Measurements from ENCODE around the gene AKAP6.

AKAP6 gene

GRCh38 chr14:32587461-32587860 is 258.4 kb downstream of the AKAP6 start:
- DNase-seq (ENCODE audit: low read depth): no peak

GRCh38 chr14:32588448-32589320 is 259.6 kb downstream of the AKAP6 start:
- no peak for DNase-seq (ENCODE audit: low read depth)

- DNase-seq (ENCODE audit: low read depth): no peak
These were observed 261.1 kb downstream of the AKAP6 start for GRCh38 chr14:32590157-32590556.

- DNase-seq (ENCODE audit: low read depth): no peak
These were observed 264.3 kb downstream of the AKAP6 start for GRCh38 chr14:32593290-32593942.

- DNase-seq (ENCODE audit: low read depth): no peak
These were observed 265.7 kb downstream of the AKAP6 start for GRCh38 chr14:32594766-32595165.

GRCh38 chr14:32595497-32595896 is 266.4 kb downstream of the AKAP6 start:
- DNase-seq (ENCODE audit: low read depth): no peak

GRCh38 chr14:32596390-32596789 is 267.3 kb downstream of the AKAP6 start:
- no peak for DNase-seq (ENCODE audit: low read depth)

GRCh38 chr14:32597771-32598170 is 268.7 kb downstream of the AKAP6 start:
- no peak for DNase-seq (ENCODE audit: low read depth)

GRCh38 chr14:32601069-32601468 is 272.0 kb downstream of the AKAP6 start:
- DNase-seq (ENCODE audit: low read depth): no peak

GRCh38 chr14:32601906-32602305 is 272.8 kb downstream of the AKAP6 start:
- DNase-seq (ENCODE audit: low read depth): no peak

GRCh38 chr14:32602699-32603098 is 273.6 kb downstream of the AKAP6 start:
- no peak for DNase-seq (ENCODE audit: low read depth)

- no peak for DNase-seq (ENCODE audit: low read depth)
These were observed 275.0 kb downstream of the AKAP6 start for GRCh38 chr14:32603992-32604565.

- DNase-seq (ENCODE audit: low read depth): no peak
These were observed 277.2 kb downstream of the AKAP6 start for GRCh38 chr14:32606301-32606700.

GRCh38 chr14:32607399-32607798 is 278.3 kb downstream of the AKAP6 start:
- DNase-seq (ENCODE audit: low read depth): no peak

GRCh38 chr14:32608857-32609256 is 279.8 kb downstream of the AKAP6 start:
- no peak for DNase-seq (ENCODE audit: low read depth)

GRCh38 chr14:32609388-32609787 is 280.3 kb downstream of the AKAP6 start:
- DNase-seq (ENCODE audit: low read depth): no peak

- DNase-seq (ENCODE audit: low read depth): no peak
These were observed 282.7 kb downstream of the AKAP6 start for GRCh38 chr14:32611752-32612151.

- no peak for DNase-seq (ENCODE audit: low read depth)
These were observed 289.9 kb downstream of the AKAP6 start for GRCh38 chr14:32618991-32619390.

- no peak for DNase-seq (ENCODE audit: low read depth)
These were observed 291.2 kb downstream of the AKAP6 start for GRCh38 chr14:32620303-32620702.

GRCh38 chr14:32620724-32621123 is 291.6 kb downstream of the AKAP6 start:
- DNase-seq (ENCODE audit: low read depth): no peak

GRCh38 chr14:32621585-32621984 is 292.5 kb downstream of the AKAP6 start:
- DNase-seq (ENCODE audit: low read depth): no peak

GRCh38 chr14:32622742-32623141 is 293.6 kb downstream of the AKAP6 start:
- DNase-seq (ENCODE audit: low read depth): no peak

All from HS-27A (cell line).